Prostate gland (tissue), 2 donors: ENCODE results near the gene SLC1A7.

Source experiments
- CTCF ChIP-seq, 4 experiments: fragments of 200-600 bp in 2 of 4; fragments of 450-650 bp in 2 of 4; sonication (generic) in 2 of 4; IDR thresholded peaks; 1 replicate in 3 of 4; 2 replicates in 1 of 4; pipeline ENCODE4 v1.5.1; 2016 to 2019; ENCODE audit warnings: antibody characterized with exemption in 4 of 4, mild to moderate bottlenecking in 2 of 4, moderate library complexity in 2 of 4
- POLR2A ChIP-seq: fragments of 450-650 bp; IDR thresholded peaks from one replicate; pipeline ENCODE4 v1.6.1; 2016; ENCODE audit warnings: antibody characterized with exemption, mild to moderate bottlenecking

GRCh38 chr1:53086491-53087070 lies 55.9 kb downstream of the SLC1A7 start:
- no peak for TF ChIP-seq CTCF (IDR thresholded peaks at IDR 0.05)
- no peak for TF ChIP-seq POLR2A
